Measurements from ENCODE around the gene ITFG1. TPM values are rescaled to one million over a fixed set of nuclear protein-coding genes. Genes with fewer than 3 reads are reported as not detected.

The ITFG1 gene
- polyA plus RNA-seq, 3 donors = 28.9 to 62.5 (median 35.3) TPM

DNA sequence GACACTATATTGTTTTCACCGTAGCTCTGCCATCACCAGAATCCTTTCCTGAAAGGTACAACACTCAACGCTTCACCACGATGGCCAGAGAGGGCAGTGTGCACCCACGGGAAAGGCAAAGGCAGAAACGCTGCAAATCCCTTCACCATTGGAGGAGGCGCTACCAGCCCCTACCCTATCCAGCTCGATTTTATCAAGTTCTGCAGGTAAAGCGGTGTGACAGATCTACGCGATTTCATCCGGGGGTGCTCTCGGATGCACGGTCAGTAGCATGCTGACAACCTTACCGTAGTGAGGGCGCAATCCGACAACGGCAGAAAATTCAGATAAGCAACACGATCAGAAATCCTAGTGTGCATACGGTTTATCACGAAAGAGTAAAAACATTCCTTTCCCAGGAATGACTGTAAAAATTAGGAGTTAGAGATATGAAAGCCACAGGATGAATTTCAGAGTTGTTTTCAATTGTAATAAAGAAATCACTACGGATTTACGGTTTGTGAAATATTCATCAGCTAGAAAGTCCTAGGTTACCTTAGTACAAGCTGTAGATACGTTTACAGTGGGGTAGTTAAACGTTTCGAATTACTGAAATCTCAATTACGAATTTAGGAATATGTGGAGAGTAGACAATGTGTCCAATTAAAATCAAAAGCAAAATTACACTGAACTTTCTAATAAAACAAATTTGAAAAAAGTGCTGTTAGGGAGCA, 318.9 kb downstream of the ITFG1 start:
- Histone ChIP-seq H2AFZ (ENCODE audit: insufficient read depth, low read depth, low read length, poor library complexity, severe bottlenecking) (peak overlapping the region; percentile 71), H3K4me1 (ENCODE audit: control insufficient read depth in 1 of 2, insufficient read depth in 2 of 2, low read length in 2 of 2) (peaks cover 12 to 45% of the 10 kb centered on the region in 2 donors), H3K27ac (ENCODE audit: low read depth in 1 of 2, low read length in 2 of 2) (peak overlapping the region in 1 of 2 donors; percentile 71), H3K36me3 (replicated peaks in 1 of 2; ENCODE audit: control insufficient read depth in 1 of 2, insufficient read depth in 2 of 2, low read length in 2 of 2) (no peaks in the 10 kb centered on the region), H4K20me1 (ENCODE audit: insufficient read depth, low read length) (no peaks in the 10 kb centered on the region), H3K4me3 (replicated peaks in 1 of 3; ENCODE audit: low read depth in 2 of 3, low read length in 3 of 3) (peak overlapping the region; percentile 67 to 86 (median 84)), H3K27me3 (ENCODE audit: control insufficient read depth in 2 of 2, insufficient read depth in 2 of 2, low read length in 2 of 2) (peaks cover 5 to 22% of the 10 kb centered on the region in 2 donors), H3K9me3 (replicated peaks in 1 of 2; ENCODE audit: control insufficient read depth in 1 of 2, insufficient read depth in 1 of 2, low read length in 2 of 2) (no peaks in the 10 kb centered on the region), H3K4me2 (replicated peaks; ENCODE audit: extremely low read depth, low read length, poor library complexity, severe bottlenecking) (peak overlapping the region; percentile 94), H3K9ac (ENCODE audit: insufficient read depth, low read length, poor library complexity, severe bottlenecking) (peak overlapping the region; percentile 69), H3K79me2 (ENCODE audit: insufficient read depth, low read length) (peaks cover 52% of the 10 kb centered on the region)
- peaks cover 14 to 25% (median 17%) of the 10 kb centered on the region in 3 donors for H3K27me3 Mint-ChIP-seq (ENCODE audit: low read depth in 3 of 3)
- intact Hi-C loops (cut with micrococcal nuclease) = loop anchor here (5.0 to 10.0 kb wide), 5 partner anchors 105 to 1493 kb away; partner anchors contain the start of genes ABCC12 (in 2 of the 2), DNAJA2 (in 1 of the 2), ITFG1 (in 1 of the 2) and PHKB (in 1 of the 2)
- WGBS (ENCODE audit: insufficient coverage) = 3% methylated on average over 18 of the region's 26 CpGs
- H3K4me1 Mint-ChIP-seq = peaks cover 35% of the 10 kb centered on the region
- H3K4me3 Mint-ChIP-seq = peak overlapping the region; percentile 89 to 96
- DNase-seq = peak; percentile 69 to 76 (median 74)
- H3K36me3 Mint-ChIP-seq = peaks cover 0 to 2% of the 10 kb centered on the region in 2 donors
- H3K9me3 Mint-ChIP-seq = peaks cover 0 to 4% (median 2%) of the 10 kb centered on the region in 7 donors
- TF ChIP-seq, protein P1, sequence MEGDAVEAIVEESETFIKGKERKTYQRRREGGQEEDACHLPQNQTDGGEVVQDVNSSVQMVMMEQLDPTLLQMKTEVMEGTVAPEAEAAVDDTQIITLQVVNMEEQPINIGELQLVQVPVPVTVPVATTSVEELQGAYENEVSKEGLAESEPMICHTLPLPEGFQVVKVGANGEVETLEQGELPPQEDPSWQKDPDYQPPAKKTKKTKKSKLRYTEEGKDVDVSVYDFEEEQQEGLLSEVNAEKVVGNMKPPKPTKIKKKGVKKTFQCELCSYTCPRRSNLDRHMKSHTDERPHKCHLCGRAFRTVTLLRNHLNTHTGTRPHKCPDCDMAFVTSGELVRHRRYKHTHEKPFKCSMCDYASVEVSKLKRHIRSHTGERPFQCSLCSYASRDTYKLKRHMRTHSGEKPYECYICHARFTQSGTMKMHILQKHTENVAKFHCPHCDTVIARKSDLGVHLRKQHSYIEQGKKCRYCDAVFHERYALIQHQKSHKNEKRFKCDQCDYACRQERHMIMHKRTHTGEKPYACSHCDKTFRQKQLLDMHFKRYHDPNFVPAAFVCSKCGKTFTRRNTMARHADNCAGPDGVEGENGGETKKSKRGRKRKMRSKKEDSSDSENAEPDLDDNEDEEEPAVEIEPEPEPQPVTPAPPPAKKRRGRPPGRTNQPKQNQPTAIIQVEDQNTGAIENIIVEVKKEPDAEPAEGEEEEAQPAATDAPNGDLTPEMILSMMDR (IDR thresholded peaks at IDR 0.05) = peak; percentile 87
- H3K27ac Mint-ChIP-seq = peak overlapping the region; percentile 85 to 92 (median 91)

DNA sequence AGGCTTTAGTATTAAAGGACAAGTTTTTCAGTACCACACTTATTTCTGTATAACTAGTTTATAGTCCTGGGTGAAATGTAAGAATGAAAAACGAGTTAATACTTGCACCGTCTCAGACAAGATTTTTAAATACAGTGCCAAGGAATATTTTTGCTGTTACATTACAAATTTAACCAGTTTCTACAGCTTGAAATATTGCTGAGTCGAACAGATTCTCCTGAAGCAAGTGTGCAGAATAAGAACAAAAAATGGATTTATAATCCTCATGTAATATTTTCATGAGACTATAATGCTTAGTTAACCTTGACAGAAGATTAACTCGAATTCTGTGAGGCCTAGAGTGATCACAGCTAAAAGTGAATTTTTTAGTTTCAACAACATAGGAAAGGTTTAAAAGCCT, 320.2 kb downstream of the ITFG1 start:
- no peak overlapping the region for H3K4me3 Mint-ChIP-seq
- no peak overlapping the region for H3K27ac Mint-ChIP-seq
- TF ChIP-seq, protein P1 (IDR thresholded peaks at IDR 0.05) = no peak
- peaks cover 5 to 15% of the 10 kb centered on the region in 2 donors for H3K27me3 ChIP-seq (ENCODE audit: control insufficient read depth in 2 of 2, insufficient read depth in 2 of 2, low read length in 2 of 2)
- intact Hi-C loops (cut with micrococcal nuclease) = loop anchor here (5.0 to 10.0 kb wide), 5 partner anchors 103 to 1494 kb away; partner anchors contain the start of genes ABCC12 (in 2 of the 2), DNAJA2 (in 1 of the 2), ITFG1 (in 1 of the 2) and PHKB (in 1 of the 2)
- H3K4me1 ChIP-seq (ENCODE audit: control insufficient read depth in 1 of 2, insufficient read depth in 2 of 2, low read length in 2 of 2) = peaks cover 19 to 54% of the 10 kb centered on the region in 2 donors
- no peak overlapping the region for H3K9ac ChIP-seq (ENCODE audit: insufficient read depth, low read length, poor library complexity, severe bottlenecking)
- no peaks in the 10 kb centered on the region for H4K20me1 ChIP-seq (ENCODE audit: insufficient read depth, low read length)
- H3K9me3 Mint-ChIP-seq = peaks cover 0 to 4% (median 2%) of the 10 kb centered on the region in 7 donors
- no peak overlapping the region for H3K4me2 ChIP-seq (replicated peaks; ENCODE audit: extremely low read depth, low read length, poor library complexity, severe bottlenecking)
- no peaks in the 10 kb centered on the region for H3K9me3 ChIP-seq (replicated peaks in 1 of 2; ENCODE audit: control insufficient read depth in 1 of 2, insufficient read depth in 1 of 2, low read length in 2 of 2)
- no CpG with 5 or more reads among the region's 4 CpGs for WGBS (ENCODE audit: insufficient coverage)
- H2AFZ ChIP-seq (ENCODE audit: insufficient read depth, low read depth, low read length, poor library complexity, severe bottlenecking) = no peak overlapping the region
- no peaks in the 10 kb centered on the region for H3K36me3 ChIP-seq (replicated peaks in 1 of 2; ENCODE audit: control insufficient read depth in 1 of 2, insufficient read depth in 2 of 2, low read length in 2 of 2)
- H3K27ac ChIP-seq (ENCODE audit: low read depth in 1 of 2, low read length in 2 of 2) = no peak overlapping the region
- peaks cover 12 to 15% (median 13%) of the 10 kb centered on the region in 3 donors for H3K27me3 Mint-ChIP-seq (ENCODE audit: low read depth in 3 of 3)
- no peak overlapping the region for H3K4me3 ChIP-seq (replicated peaks in 1 of 3; ENCODE audit: low read depth in 2 of 3, low read length in 3 of 3)
- peaks cover 63% of the 10 kb centered on the region for H3K79me2 ChIP-seq (ENCODE audit: insufficient read depth, low read length)
- DNase-seq = no peak
- peaks cover 0 to 2% of the 10 kb centered on the region in 2 donors for H3K36me3 Mint-ChIP-seq
- H3K4me1 Mint-ChIP-seq = peaks cover 42% of the 10 kb centered on the region

All from CD14-positive monocyte (primary cell).